HL-60/S4 treated with phorbol 12-myristate 13-acetate at 8.2 ng/mL for 4 days and 3 days (cell line): ENCODE measurements around the gene ATXN10.
"Not testable (repeated sequence)": the region's sequence is repeated elsewhere in the genome, so short reads cannot be mapped to it uniquely, and the experiment has no call there.

Experiments used
- in situ Hi-C: fragments of 300-500 bp; cut with MboI; formaldehyde crosslinking; loops from 2 replicates; pipeline ENCODE4 v1.15.0; 2022; ENCODE audit warnings: low sequenced_read_pairs

The ATXN10 gene, protein sequence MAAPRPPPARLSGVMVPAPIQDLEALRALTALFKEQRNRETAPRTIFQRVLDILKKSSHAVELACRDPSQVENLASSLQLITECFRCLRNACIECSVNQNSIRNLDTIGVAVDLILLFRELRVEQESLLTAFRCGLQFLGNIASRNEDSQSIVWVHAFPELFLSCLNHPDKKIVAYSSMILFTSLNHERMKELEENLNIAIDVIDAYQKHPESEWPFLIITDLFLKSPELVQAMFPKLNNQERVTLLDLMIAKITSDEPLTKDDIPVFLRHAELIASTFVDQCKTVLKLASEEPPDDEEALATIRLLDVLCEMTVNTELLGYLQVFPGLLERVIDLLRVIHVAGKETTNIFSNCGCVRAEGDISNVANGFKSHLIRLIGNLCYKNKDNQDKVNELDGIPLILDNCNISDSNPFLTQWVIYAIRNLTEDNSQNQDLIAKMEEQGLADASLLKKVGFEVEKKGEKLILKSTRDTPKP

GRCh38 chr22:45671783-45672563 lies at the start of gene ATXN10:
ATXN10 (plus strand) TSS chr22:45671834; CDS start chr22:45672064, 230 bp downstream.
- in situ Hi-C loops = no loop called here

- in situ Hi-C loops = no loop called here
These were observed 49.6 kb upstream of the ATXN10 start for GRCh38 chr22:45621836-45622600.

DNA sequence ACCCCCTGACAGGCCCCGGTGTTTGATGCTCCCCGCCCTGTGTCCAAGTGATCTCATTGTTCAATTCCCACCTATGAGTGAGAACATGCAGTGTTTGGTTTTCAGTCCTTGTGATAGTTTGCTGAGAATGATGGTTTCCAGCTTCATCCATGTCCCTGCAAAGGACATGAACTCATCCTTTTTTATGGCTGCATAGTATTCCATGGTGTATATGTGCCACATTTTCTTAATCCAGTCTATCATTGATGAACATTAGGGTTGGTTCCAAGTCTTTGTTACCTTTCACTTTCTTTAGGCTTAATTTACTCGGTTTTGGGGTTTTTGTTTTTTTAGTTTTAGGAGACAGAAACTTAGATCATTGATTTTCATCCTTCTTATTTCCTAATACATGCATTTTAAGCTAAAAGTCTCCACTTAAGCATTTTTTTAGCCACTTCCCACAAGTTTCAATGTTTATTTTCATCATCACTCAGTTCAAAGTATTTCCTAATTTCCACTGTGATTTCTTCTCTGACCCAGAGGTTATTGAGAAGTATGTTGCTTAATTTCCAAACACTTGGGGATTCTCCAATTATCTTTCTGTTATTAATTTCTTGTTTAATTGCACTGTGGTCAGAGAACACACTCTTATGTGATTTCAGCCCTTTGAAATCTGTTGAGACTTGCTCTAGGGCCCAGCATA lies 48.0 kb upstream of the ATXN10 start:
- in situ Hi-C loops = not testable (repeated sequence)

- in situ Hi-C loops = no loop called here
These were observed 45.4 kb upstream of the ATXN10 start for GRCh38 chr22:45626198-45626651.

- in situ Hi-C loops = no loop called here
These were observed 44.0 kb upstream of the ATXN10 start for GRCh38 chr22:45627489-45628233.

GRCh38 chr22:45628515-45628914 lies 43.1 kb upstream of the ATXN10 start:
- in situ Hi-C loops = no loop called here

GRCh38 chr22:45629469-45630089 lies 42.1 kb upstream of the ATXN10 start:
- in situ Hi-C loops = no loop called here

GRCh38 chr22:45630436-45630835 lies 41.2 kb upstream of the ATXN10 start:
- in situ Hi-C loops = no loop called here

DNA sequence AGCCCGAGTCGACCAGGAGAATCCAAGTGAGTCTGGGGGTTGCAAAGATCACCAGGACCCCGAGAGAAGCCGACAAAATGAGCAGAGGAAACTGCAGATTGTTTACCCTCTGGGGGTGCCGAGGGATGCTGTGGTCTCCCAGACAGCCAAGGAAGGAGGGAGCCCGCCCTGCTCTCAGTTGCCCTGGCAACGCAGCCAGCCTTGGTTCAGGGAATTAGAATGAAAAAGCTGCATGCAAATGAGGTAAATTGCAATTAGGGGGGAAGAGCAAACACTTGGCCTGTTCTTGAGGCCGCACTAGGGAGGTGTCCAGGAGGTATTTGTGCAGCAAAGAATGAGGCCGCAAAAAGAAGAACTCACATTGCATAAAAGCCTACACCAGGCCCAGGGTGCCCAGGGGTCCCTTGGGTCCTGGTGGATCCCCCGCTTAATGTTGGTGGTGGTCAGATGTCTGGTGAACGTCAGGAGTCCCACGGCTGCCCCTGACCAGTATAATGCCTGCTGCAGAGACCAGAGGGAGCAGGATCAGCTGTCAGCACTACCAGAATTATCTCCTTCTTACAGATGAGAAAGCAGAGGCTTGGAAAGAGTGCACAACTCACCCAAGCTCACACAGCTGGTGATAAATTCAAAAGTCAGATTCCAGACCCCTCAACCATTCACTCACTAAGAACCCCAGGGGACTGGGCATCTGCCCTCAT lies 40.3 kb upstream of the ATXN10 start:
- in situ Hi-C loops = no loop called here

DNA sequence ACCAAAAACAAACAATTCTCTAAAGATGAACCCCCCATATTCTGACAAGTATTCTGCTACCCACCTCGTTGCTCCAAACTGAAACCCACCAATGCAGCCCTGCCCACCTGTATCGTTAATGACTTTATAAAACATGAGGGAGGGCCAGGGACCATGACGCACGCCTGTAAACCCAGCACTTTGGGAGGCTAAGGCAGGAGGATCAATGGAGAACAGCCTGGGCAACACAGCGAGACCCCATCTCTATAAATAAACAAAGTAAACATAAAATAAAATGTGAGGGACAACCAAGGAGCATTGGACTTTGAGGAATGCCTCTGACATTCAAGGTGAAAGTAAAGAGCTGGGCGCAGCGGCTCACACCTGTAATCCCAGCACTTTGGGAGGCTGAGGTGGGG lies 39.8 kb upstream of the ATXN10 start:
- in situ Hi-C loops = no loop called here

- in situ Hi-C loops = no loop called here
These were observed 38.7 kb upstream of the ATXN10 start for GRCh38 chr22:45632791-45633515.

GRCh38 chr22:45636683-45637082 lies 35.0 kb upstream of the ATXN10 start:
- in situ Hi-C loops = no loop called here

DNA sequence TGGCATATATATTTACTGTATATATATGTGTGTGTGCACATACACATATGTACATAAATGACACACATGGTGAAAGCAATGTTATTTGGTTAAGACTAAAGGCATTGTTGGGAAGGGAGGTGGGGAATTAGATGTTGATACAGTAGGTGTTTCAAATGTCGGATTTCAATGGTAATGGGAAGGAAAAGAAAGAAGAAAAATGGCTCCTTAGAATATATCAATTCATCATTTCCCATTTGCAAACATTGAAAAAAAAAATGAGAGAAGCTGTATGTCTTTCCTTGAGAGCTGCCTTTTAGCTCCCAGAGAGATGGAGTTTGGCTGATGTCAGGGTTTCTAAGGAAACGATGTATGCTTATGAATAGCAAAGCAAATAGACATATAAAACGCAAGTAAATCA lies 33.4 kb upstream of the ATXN10 start:
- in situ Hi-C loops = no loop called here

DNA sequence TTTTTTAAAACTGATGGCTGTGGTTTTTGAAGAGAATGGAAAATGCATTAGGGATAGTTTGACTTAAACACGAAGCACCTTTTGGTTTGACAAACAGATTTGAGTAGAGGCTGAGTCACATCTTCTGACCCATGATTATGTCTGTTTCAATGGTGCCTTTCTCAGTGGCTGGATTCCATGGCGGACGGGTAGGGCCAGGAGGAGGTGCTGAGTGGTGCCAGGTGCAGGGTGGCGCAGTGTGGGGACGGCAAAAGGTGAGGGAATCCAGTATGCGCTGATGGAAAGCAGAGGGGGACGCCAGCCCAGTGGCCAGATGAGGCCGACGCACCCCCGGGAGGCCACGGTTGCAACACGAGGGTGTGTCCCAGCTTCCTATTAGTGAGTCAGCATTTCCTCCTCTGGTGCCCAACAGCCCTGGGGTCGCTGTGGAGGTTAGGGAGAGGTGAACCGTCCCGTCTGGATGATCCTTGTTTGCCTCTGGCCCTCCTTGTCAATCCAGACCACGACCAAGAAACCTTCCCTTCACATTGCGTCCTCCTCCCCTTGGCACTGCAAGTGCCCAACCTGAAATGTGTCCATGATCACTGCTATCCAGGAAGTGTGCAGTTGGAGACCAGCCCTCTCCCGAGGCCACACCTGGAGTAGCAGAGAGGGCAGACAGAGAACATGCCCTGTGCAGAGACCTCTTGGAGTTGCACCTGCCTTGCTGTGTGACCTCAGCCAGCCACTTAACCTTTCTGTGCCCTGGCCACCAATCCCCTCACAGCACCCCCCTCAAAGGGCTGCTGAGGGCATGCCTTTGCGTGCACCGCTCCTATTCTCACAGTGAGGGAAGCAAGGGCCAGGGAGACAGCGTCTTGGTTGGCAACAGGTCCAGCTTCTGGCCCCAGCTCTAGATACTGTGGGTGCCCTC lies 32.5 kb upstream of the ATXN10 start:
- in situ Hi-C loops = no loop called here

- in situ Hi-C loops = no loop called here
These were observed 31.9 kb upstream of the ATXN10 start for GRCh38 chr22:45639747-45640102.

DNA sequence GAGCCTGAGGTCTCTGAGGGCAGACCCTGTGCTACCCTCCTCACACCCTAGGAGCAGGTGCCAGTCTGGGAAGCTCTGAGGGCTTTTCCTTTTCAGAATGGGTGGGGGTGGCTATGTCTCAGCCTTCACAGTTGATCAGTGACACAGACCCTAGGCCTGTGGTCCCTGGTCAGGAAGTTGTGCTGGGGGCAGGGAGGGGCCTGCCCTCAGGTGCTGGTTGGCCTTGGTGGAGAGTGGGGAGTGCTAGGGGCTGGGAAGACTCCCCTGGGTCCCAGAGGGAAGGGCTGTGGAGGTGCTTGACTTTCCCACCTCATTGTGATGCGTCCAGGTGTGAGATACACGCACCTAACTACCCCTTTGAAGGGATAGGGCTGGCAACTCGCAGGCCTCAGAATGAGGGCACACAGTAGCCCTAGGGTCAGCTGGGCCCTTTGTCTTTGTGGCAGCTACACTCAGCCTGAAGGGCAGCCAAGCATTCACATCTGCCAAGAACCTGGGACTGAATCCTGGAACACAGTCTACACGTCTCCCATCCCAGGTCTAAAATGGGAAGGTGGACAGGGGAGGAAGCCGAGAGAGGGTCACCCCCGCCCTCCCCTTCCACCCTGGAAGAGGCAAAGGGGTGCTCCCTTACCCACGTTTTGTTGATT lies 31.2 kb upstream of the ATXN10 start:
- in situ Hi-C loops = no loop called here
